GM18861 (cell line): Measurements from ENCODE around the gene LRCH1.
A peak's percentile ranks its signal among the peaks of the same experiment; 100 is the strongest.

Experiments
- ATAC-seq: cut with Tn5 transposase; IDR thresholded peaks from one replicate; pipeline ENCODE4 v1.9.1; 2021; ENCODE audit not compliant: unreplicated experiment

LRCH1 gene

GRCh38 chr13:46662690-46663089 is 109.7 kb downstream of the LRCH1 start:
- peak; percentile 68 for ATAC-seq

- no peak for ATAC-seq
These were observed 110.5 kb downstream of the LRCH1 start for GRCh38 chr13:46663206-46664037.

GRCh38 chr13:46664195-46664594 is 111.2 kb downstream of the LRCH1 start:
- ATAC-seq = no peak

GRCh38 chr13:46665248-46665632 is 112.3 kb downstream of the LRCH1 start:
- no peak for ATAC-seq

GRCh38 chr13:46665633-46666482 is 112.9 kb downstream of the LRCH1 start:
- ATAC-seq = peak; percentile 38

GRCh38 chr13:46666727-46667456 is 113.9 kb downstream of the LRCH1 start:
- no peak for ATAC-seq

GRCh38 chr13:46667687-46668281 is 114.8 kb downstream of the LRCH1 start:
- peak; percentile 50 for ATAC-seq

- ATAC-seq = peak; percentile 14
These were observed 115.3 kb downstream of the LRCH1 start for GRCh38 chr13:46668302-46668720.

GRCh38 chr13:46668931-46669525 is 116.1 kb downstream of the LRCH1 start:
- no peak for ATAC-seq

- ATAC-seq = no peak
These were observed 119.5 kb downstream of the LRCH1 start for GRCh38 chr13:46672338-46673090.

GRCh38 chr13:46675016-46675415 is 122.0 kb downstream of the LRCH1 start:
- no peak for ATAC-seq

GRCh38 chr13:46676378-46676725 is 123.4 kb downstream of the LRCH1 start:
- ATAC-seq = no peak

- peak; percentile 74 for ATAC-seq
These were observed 126.6 kb downstream of the LRCH1 start for GRCh38 chr13:46679369-46680120.

- ATAC-seq = no peak
These were observed 129.0 kb downstream of the LRCH1 start for GRCh38 chr13:46682015-46682414.

- ATAC-seq = no peak
These were observed 129.7 kb downstream of the LRCH1 start for GRCh38 chr13:46682707-46683106.

GRCh38 chr13:46683676-46684260 is 130.8 kb downstream of the LRCH1 start:
- no peak for ATAC-seq

GRCh38 chr13:46684287-46685001 is 131.5 kb downstream of the LRCH1 start:
- no peak for ATAC-seq
